SIG-M5 (cell line): Measurements from ENCODE around the gene RNF208.

ENCODE experiments used
- DNase-seq: peaks from one replicate; lab custom pipeline; 2025; lab: John Stamatoyannopoulos, UW

Gene RNF208

GRCh38 chr9:137175345-137175961, 46.6 kb downstream of the RNF208 start:
- no peak for DNase-seq

GRCh38 chr9:137174722-137175293, 47.2 kb downstream of the RNF208 start:
- no peak for DNase-seq

GRCh38 chr9:137173796-137174664, 48.0 kb downstream of the RNF208 start:
- DNase-seq: no peak

GRCh38 chr9:137172901-137173795, 48.9 kb downstream of the RNF208 start:
- no peak for DNase-seq

- no peak for DNase-seq
These were observed 50.7 kb downstream of the RNF208 start for GRCh38 chr9:137171149-137171900.

- DNase-seq: no peak
These were observed 51.4 kb downstream of the RNF208 start for GRCh38 chr9:137170486-137171148.
